NCI-H187 treated with DMSO at 0.1 percent for 48 hours (cell line): ENCODE data around the gene PROC.
"Not testable (repeated sequence)": the region's sequence is repeated elsewhere in the genome, so short reads cannot be mapped to it uniquely, and the experiment has no call there.

ENCODE experiments used
- DNase-seq: peaks from one replicate; lab custom pipeline; 2025; lab: John Stamatoyannopoulos, UW

Gene PROC

GRCh38 chr2:127428057-127428814 is 10.0 kb downstream of the PROC start:
- DNase-seq: no peak

DNA sequence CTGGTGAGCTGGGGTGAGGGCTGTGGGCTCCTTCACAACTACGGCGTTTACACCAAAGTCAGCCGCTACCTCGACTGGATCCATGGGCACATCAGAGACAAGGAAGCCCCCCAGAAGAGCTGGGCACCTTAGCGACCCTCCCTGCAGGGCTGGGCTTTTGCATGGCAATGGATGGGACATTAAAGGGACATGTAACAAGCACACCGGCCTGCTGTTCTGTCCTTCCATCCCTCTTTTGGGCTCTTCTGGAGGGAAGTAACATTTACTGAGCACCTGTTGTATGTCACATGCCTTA is 10.5 kb downstream of the PROC start:
- DNase-seq: no peak

DNA sequence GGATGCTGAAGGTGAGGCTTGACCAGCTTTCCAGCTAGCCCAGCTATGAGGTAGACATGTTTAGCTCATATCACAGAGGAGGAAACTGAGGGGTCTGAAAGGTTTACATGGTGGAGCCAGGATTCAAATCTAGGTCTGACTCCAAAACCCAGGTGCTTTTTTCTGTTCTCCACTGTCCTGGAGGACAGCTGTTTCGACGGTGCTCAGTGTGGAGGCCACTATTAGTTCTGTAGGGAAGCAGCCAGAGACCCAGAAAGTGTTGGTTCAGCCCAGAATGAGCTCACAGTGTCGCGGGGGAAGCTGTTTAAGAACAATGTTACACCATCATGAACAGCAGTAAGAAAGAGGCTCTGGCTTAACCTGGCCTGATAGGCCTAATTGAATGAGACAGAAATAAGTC is 11.1 kb downstream of the PROC start:
- DNase-seq: no peak

- DNase-seq: no peak
Measured at GRCh38 chr2:127429844-127430425, 11.7 kb downstream of the PROC start.

GRCh38 chr2:127431408-127432023 is 13.3 kb downstream of the PROC start:
- DNase-seq: no peak

DNA sequence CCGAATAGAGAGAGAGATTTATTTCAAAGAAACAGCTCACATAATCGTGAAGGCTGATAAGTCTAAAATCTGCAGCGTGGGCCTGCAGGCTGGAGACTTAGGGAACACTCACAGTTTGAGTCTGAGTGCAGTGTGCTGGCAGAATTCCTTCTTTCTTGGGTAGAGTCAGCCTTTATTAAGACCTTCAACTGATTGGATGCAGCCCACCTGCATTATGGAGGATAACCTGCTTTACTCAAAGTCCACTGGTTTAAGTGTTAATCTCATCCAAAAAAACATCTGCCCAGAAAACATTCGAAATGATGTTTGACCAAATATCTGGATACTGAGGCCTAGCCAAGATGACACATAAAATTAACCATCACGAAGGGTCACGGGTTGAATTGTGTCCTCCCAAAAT is 16.3 kb downstream of the PROC start:
- no peak for DNase-seq

GRCh38 chr2:127437056-127437455 is 18.8 kb downstream of the PROC start:
- no peak for DNase-seq

- no peak for DNase-seq
Measured at GRCh38 chr2:127437781-127438726, 19.8 kb downstream of the PROC start.

DNA sequence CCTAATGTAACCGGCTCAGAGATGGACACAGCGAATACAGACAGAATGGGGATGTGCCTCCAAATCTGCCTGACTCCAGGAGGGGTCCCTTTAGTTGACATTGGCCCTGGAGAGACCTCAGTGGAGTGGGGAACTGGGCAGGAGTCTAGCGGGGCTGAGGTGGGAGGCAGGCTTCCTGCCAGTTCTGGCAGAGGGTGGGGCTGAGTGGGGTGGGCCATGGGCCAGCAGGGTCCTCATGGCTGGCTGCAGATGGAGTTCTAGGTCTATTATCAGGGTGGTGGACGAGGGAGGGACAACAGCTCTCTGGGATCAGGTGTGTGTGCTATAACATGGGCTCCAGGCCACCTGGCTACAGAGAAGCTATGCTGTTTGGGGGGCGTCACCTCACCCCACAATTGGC is 21.1 kb downstream of the PROC start:
- no peak for DNase-seq

DNA sequence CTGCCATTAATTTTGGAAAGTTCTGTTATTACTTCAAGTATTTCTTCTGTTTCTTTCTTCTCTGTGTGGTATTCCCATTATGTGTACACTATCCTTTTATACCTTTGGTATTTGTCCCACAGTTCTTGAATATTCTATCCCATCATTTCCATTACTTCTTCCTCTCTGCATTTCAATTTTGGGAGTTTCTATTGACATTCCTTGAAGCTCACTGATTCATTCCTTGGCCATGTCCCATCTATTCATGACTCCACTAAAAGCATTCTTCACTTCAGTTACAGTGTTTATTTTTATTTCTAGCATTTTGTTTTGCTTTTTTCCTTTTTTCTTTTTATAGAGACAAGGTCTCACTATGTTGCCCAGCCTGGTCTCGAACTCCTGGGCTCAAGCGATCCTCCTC is 30.3 kb downstream of the PROC start:
- DNase-seq: no peak

DNA sequence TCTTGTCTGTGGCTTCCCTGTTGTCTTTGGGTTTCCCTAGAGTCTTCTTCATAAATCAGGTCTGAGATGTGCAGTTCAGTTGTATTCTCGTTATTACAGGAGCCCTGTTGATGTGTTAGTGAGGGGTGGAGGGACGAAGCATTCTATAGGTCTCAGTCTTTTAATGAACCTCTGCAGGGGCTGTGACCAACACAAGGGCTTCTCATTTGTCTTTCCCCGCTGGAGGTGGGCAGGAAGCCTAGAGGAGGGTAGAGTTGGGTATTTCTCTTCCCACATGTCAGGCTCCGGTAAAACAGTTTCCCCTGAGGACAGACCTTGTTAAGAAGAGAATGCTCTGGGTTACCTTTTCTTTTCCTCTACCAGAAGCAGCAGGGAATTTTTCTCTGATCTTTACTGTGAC is 31.2 kb downstream of the PROC start:
- no peak for DNase-seq

DNA sequence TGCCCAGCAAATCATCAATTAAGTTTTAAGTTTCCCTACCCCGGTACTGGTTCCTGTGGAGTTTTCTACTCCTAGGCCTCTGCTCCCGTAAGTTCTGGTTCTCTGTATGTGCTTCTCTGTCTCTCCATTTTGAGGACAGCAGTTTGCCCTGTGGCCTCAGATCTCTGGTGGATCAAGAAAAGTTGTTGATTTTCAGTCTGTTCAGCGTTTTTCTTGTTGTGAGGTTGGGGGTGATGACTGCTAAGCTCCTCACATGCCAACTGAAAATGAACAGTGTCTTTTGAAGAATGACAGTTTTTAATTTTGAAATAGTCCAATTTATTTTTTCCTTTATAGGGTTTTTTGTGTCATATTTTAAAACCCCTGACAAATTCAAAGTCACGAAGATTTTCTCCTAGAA is 31.7 kb downstream of the PROC start:
- DNase-seq: no peak

DNA sequence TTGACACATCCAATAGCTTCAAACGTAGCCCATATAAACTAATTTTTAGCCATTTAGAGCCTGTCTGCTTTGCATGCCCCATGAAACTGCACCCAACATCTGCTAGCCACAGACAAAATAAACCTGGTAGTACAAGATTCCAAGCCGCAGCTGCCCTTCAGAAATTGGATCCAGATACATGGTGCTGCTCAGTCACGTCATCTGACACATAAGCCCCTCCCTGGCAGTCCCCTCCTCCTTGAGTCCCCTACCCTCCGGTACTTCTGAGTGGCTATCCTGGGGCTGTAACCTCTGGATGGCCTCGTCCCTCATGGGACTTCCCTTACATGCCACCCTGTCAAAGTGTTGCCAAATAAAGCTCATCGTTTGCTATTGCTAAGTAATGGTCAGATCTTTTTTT is 33.8 kb downstream of the PROC start:
- DNase-seq: no peak

DNA sequence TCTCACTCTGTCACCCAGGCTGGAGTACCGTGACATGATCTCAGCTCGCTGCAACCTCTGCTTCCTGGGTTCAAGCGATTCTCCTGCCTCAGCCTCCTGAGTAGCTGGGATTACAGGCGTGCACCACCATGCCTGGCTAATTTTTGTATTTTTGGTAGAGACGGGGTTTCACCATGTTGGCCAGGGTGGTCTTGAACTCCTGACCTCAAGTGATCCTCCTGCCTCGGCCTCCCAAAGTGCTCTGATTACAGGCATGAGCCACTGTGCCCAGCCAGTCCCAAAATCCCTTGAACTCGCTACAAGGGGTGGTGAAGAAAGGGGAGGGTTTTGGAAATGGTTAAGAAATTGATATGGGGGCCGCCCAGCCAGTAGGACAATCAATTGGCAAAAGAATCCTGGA is 34.2 kb downstream of the PROC start:
- DNase-seq: not testable (repeated sequence)

DNA sequence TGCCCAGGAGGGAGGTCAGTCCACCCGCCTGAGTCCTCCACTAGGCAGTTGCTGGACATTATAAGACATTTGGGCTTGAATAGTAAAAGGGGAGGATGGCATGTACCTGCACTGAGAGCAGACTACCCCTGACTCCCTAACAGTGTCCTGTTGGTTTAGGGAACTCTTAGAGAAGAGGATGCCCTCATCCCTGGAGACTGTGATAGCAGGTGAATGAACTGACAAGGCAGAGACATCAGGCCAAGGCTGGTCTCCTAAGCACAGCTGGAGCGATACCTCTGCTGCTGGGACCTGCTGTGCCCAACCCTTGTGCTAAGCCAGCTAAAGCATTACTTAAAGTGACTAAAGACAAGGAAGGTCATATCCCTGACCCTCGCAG is 34.8 kb downstream of the PROC start:
- DNase-seq: no peak

GRCh38 chr2:127453392-127454171 is 35.4 kb downstream of the PROC start:
- no peak for DNase-seq

DNA sequence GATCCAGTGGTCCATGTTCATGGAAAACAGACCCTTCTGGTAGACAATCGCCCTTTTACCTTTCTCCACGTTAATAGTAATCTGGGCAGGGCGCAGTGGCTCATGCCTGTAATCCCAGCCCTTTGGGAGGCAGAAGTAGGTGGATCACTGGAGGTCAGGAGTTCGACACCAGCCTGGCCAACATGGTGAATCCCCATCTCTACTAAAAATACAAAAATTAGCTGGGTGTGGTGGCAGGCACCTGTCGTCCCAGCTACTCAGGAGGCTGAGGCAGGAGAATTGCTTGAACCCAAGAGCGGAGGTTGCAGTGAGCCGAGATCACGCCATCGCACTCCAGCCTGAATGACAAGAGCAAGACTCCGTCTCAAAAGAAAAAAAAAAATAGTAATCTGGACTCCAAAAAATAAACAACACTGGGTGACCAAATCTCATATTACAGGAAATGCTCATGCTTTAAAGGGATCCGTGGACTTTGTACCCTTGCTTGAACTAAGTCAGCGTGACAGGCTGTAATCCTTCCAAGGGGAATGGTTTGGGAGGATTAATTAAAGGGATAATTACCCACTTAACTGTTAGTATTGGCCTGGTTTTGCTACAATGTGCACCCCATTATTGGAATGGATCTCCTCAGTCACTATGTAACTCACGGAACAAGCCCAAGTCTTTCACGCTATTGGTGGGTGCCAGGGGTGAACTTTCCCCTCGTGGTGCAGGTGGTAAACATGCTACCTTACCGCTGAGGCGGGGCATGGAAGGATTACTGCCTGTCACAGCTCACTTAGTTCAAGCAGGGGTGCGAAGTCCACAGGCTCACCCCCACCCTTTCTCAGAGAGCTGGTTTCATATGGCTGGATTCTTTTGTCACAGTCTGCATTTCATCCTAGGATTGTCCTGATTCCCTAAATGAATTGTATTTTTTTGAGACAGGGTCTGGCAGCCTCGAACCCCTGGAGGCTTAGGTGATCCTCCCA is 36.7 kb downstream of the PROC start:
- DNase-seq: no peak

DNA sequence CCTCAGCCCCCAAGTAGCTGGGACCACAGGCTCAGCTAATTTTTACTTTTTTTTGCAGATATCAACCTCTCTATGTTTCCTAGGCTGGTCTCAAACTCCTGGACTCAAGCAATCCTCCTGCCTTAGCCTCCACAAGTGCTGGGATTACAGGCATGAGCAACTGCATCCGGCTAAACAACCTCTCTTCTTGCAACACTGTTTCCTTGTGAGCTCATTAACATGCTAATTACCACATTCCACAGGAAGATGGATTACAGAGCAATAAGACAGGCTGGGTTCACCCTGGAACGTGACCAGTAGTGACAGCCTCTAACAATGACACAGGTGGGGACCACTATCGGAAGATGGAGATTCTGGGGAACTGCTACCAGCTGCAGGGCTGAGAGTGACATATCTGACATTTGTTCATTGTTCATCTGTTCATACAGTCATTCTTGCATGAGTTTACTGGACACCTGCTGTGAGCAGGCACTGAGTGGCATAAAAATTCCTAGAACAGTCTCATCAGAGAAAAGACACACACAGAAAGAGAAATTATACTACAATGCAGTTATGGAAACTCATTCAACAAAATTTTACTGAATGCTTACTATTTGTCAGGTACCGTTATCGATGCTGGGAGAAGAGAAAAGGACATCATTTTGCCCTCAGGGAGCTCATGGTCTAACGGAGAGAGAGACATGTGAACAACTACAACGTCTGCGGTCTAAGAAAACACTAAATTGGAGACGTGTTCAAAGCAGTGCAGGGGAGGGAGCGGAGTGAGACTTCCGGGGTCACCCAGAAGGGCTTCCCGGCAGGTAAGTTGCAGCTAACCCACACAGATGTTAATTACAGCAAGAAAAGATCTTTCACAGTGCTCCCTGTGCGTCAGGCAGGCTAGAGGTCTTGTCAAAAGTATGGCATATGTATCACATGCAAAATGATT is 37.6 kb downstream of the PROC start:
- DNase-seq: no peak

DNA sequence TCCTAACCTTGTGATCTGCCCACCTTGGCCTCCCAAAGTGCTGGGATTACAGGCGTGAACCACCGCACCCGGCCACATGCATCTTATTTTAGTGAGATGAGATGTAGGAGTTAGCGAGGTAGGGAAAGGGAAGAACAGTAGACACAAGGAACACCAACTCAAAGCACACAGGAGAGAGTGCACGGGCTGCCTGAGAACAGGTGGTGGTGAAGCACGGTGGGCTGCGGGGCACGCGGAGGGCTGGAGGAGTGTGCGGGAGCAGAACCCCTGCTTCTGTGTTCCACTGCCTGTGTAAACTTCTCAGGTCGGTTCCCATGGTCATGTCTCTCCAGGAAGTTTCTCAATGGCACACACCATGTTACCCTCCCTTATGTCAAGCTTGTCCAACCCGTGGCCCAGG is 38.7 kb downstream of the PROC start:
- no peak for DNase-seq

DNA sequence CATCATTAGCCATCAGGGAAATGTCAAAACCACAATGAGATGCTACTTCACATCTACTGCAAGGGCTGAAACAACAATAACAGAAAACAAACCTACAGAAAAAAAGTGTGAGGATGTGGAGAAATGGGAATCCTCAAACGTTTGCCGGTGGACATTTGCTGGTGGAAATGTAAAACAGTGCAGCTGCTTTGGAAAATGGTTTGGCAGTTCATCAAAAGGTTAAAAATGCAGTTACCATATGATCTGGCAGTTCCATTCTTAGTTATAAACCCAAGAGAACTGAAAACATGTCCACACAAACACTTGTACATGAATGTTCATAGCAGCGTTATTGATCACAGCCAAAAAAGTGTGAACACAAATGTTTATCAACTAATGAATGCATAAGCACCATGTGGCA is 44.2 kb downstream of the PROC start:
- DNase-seq: no peak
